Myometrial cell (primary cell): Measurements from ENCODE around the gene SORD. TPM values are rescaled to one million over a fixed set of nuclear protein-coding genes. Genes with fewer than 3 reads are reported as not detected.

ENCODE experiments used
- total RNA-seq: library from RNA; depleted of rRNA; stranded (reverse); fragments of >200 nt; gene quantifications from 2 replicates; pipeline ENCODE4 v1.2.3, GENCODE V29; 2015

Gene SORD
- total RNA-seq, result 25.5 and 26.8 TPM in 2 replicates

GRCh38 chr15:45022871-45023658, at the start of gene SORD:
Gene SORD, plus strand, starts transcription at chr15:45023195. Its CDS starts 89 bp downstream, at chr15:45023284.

GRCh38 chr15:45114076-45114750, 91.2 kb downstream of the SORD start, which contains the start of the genes DUOX2 and DUOXA2:
Gene DUOX2, minus strand, starts transcription at chr15:45114172. Its CDS starts 761 bp downstream, at chr15:45113411.
Gene DUOXA2, plus strand, starts transcription at chr15:45114326. Its CDS starts 280 bp downstream, at chr15:45114606.

Other genes with a start within 250 kb of the SORD start
- not detected in 2 replicates for gene TERB2, start 66.5 kb upstream of the SORD start, total RNA-seq
- not detected in 2 replicates for gene DUOX2, start 91.0 kb downstream of the SORD start, total RNA-seq
- gene DUOXA2, start 91.1 kb downstream of the SORD start, total RNA-seq, result not detected in 2 replicates
- not detected in 2 replicates for gene DUOXA1, start 106.7 kb downstream of the SORD start, total RNA-seq
- not detected in 2 replicates for gene DUOX1, start 106.8 kb downstream of the SORD start, total RNA-seq
- 2.0 and 7.8 TPM in 2 replicates for gene SHF, start 164.8 kb downstream of the SORD start, total RNA-seq
- gene SLC28A2, start 229.0 kb downstream of the SORD start, total RNA-seq, result not detected in 2 replicates